GM08714 (cell line): ENCODE measurements around the gene NDUFA13.

Experiments
- H3K4me3 ChIP-seq: fragments of 200-500 bp; sonication (Bioruptor generic); 2 replicates; pipeline ENCODE4 v1.5.1; 2014; ENCODE audit warnings: mild to moderate bottlenecking, low read length, inconsistent platforms
- ZNF274 ChIP-seq: IDR thresholded peaks from 2 replicates; pipeline ENCODE4 v1.6.1; 2012; ENCODE audit warnings: mild to moderate bottlenecking, low read depth, low read length

Gene NDUFA13

GRCh38 chr19:19530889-19531288 lies 14.9 kb downstream of the NDUFA13 start:
- no peak for TF ChIP-seq ZNF274
- H3K4me3 ChIP-seq: no peak overlapping the region

GRCh38 chr19:19531951-19532805 lies 16.2 kb downstream of the NDUFA13 start:
- no peak overlapping the region for H3K4me3 ChIP-seq
- no peak for TF ChIP-seq ZNF274

- no peak for TF ChIP-seq ZNF274
Measured at GRCh38 chr19:19532806-19533701, 17.0 kb downstream of the NDUFA13 start.

GRCh38 chr19:19533841-19534240 lies 17.8 kb downstream of the NDUFA13 start:
- H3K4me3 ChIP-seq: no peak overlapping the region
- TF ChIP-seq ZNF274: no peak

More at GRCh38 chr19:19532806-19533701, 17.0 kb downstream of the NDUFA13 start:
- no peak overlapping the region for H3K4me3 ChIP-seq

GRCh38 chr19:19534556-19535265 lies 18.7 kb downstream of the NDUFA13 start:
- TF ChIP-seq ZNF274: no peak
- no peak overlapping the region for H3K4me3 ChIP-seq

GRCh38 chr19:19535311-19536191 lies 19.5 kb downstream of the NDUFA13 start:
- TF ChIP-seq ZNF274: no peak

GRCh38 chr19:19537075-19538048 lies 21.3 kb downstream of the NDUFA13 start:
- H3K4me3 ChIP-seq: no peak overlapping the region
- no peak for TF ChIP-seq ZNF274

More at GRCh38 chr19:19535311-19536191, 19.5 kb downstream of the NDUFA13 start:
- no peak overlapping the region for H3K4me3 ChIP-seq

- no peak for TF ChIP-seq ZNF274
- no peak within 1 kb of the TSS for H3K4me3 ChIP-seq
Measured at GRCh38 chr19:19538061-19538784, 22.2 kb downstream of the NDUFA13 start, which contains the start of gene CILP2. Gene CILP2, plus strand, starts transcription at chr19:19538265. Its CDS starts 85 bp downstream, at chr19:19538350.

- no peak for TF ChIP-seq ZNF274
- no peak overlapping the region for H3K4me3 ChIP-seq
Measured at GRCh38 chr19:19538785-19539166, 22.8 kb downstream of the NDUFA13 start.

- H3K4me3 ChIP-seq: no peak overlapping the region
- TF ChIP-seq ZNF274: no peak
Measured at GRCh38 chr19:19539698-19540063, 23.7 kb downstream of the NDUFA13 start.

- H3K4me3 ChIP-seq: no peak overlapping the region; the same call in 1 of the 2 replicates
- no peak for TF ChIP-seq ZNF274
Measured at GRCh38 chr19:19540064-19540714, 24.2 kb downstream of the NDUFA13 start.
